IMR-90 (cell line): Measurements from ENCODE around the gene RABL2B. TPM values are rescaled to one million over a fixed set of nuclear protein-coding genes. Genes with fewer than 3 reads are reported as not detected.

Experiments
- ATAC-seq: fragments of 200-7000 bp; cut with Tn5 transposase; 2 replicates; pipeline ENCODE4 v1.9.1; 2020; ENCODE audit warnings: low read depth, mild to moderate bottlenecking, moderate library complexity
- BruUV-seq: library from RNA; stranded (reverse); fragments of 400-500 nt; replicated peaks from 2 replicates; lab custom pipeline; 2021; lab: Mats Ljungman, UMichigan
- CTCF ChIA-PET: fragments of 300-600 bp; formaldehyde crosslinking; extraction: SDS; loops from one replicate; lab custom pipeline; 2021; ENCODE audit warnings: antibody characterized with exemption; lab: Yijun Ruan, JAX
- POLR2A ChIA-PET: fragments of 300-600 bp; sonication (Branson Sonifier 250); formaldehyde crosslinking; loops from one replicate; lab custom pipeline; 2022; ENCODE audit warnings: antibody characterized with exemption; ENCODE audit not compliant: unreplicated experiment; lab: Charles Lee
- DNase-seq: peaks from one replicate; pipeline ENCODE4 v3.0.0; 2013
- H2AFZ ChIP-seq: replicated peaks from 2 replicates; pipeline ENCODE3; 2013; ENCODE audit warnings: low read length, mild to moderate bottlenecking; ENCODE audit not compliant: poor library complexity
- H2AK5ac ChIP-seq: 2 replicates; pipeline ENCODE4 v1.6.1; 2013; ENCODE audit warnings: low read depth, low read length, inconsistent platforms
- H2AK9ac ChIP-seq: replicated peaks from 2 replicates; pipeline ENCODE3; 2013; ENCODE audit warnings: mild to moderate bottlenecking, low read depth, low read length, moderate library complexity; ENCODE audit not compliant: poor library complexity
- H2BK120ac ChIP-seq: 2 replicates; pipeline ENCODE4 v1.6.1; 2013; ENCODE audit warnings: low read depth, low read length, inconsistent platforms
- H2BK15ac ChIP-seq: 3 replicates; pipeline ENCODE4 v1.6.1; 2013; ENCODE audit warnings: low read depth, low read length, inconsistent platforms
- H2BK20ac ChIP-seq: 2 replicates; pipeline ENCODE4 v1.6.1; 2013; ENCODE audit warnings: low read depth, mild to moderate bottlenecking, inconsistent platforms, low read length, moderate library complexity
- H2BK5ac ChIP-seq: 2 replicates; pipeline ENCODE4 v1.6.1; 2013; ENCODE audit warnings: mild to moderate bottlenecking, low read depth, low read length, inconsistent platforms; ENCODE audit not compliant: poor library complexity, severe bottlenecking
- H3K14ac ChIP-seq: replicated peaks from 2 replicates; pipeline ENCODE4 v1.6.1; 2013; ENCODE audit warnings: low read depth, low read length, inconsistent platforms
- H3K18ac ChIP-seq: 2 replicates; pipeline ENCODE4 v1.6.1; 2013; ENCODE audit warnings: low read depth, low read length, control low read depth
- H3K23ac ChIP-seq: 2 replicates; pipeline ENCODE4 v1.6.1; 2013; ENCODE audit warnings: low read depth, low read length, inconsistent platforms
- H3K27ac ChIP-seq: 2 replicates; pipeline ENCODE4 v1.5.1; 2013; ENCODE audit warnings: mild to moderate bottlenecking, control low read depth, low read length; ENCODE audit not compliant: insufficient read depth
- H3K27me3 ChIP-seq: 2 replicates; pipeline ENCODE4 v1.6.1; 2013; ENCODE audit warnings: low read length; ENCODE audit not compliant: control insufficient read depth, insufficient read depth
- H3K36me3 ChIP-seq: 2 replicates; pipeline ENCODE4 v1.6.1; 2013; ENCODE audit warnings: low read length, mixed read lengths; ENCODE audit not compliant: control insufficient read depth, insufficient read depth
- H3K4ac ChIP-seq: 2 replicates; pipeline ENCODE4 v1.6.1; 2013; ENCODE audit warnings: low read depth, low read length, inconsistent platforms
- H3K4me1 ChIP-seq: 2 replicates; pipeline ENCODE4 v1.6.1; 2013; ENCODE audit warnings: low read length, mixed read lengths; ENCODE audit not compliant: control insufficient read depth, insufficient read depth
- H3K4me2 ChIP-seq: 2 replicates; pipeline ENCODE4 v1.6.1; 2013; ENCODE audit warnings: low read depth, mild to moderate bottlenecking, control low read depth, low read length, moderate library complexity
- H3K4me3 ChIP-seq: 2 replicates; pipeline ENCODE4 v1.5.1; 2013; ENCODE audit warnings: low read depth, mild to moderate bottlenecking, control low read depth, low read length, moderate library complexity; ENCODE audit not compliant: insufficient read depth
- H3K56ac ChIP-seq: 2 replicates; pipeline ENCODE4 v1.6.1; 2013; ENCODE audit warnings: low read length, inconsistent platforms; ENCODE audit not compliant: insufficient read depth; ENCODE audit errors: extremely low read depth
- H3K79me1 ChIP-seq, 2 experiments: 2 replicates each; pipeline ENCODE4 v1.6.1; 2013; ENCODE audit warnings: low read length in 2 of 2, inconsistent platforms in 1 of 2, low read depth in 1 of 2
- H3K9ac ChIP-seq: 2 replicates; pipeline ENCODE4 v1.6.1; 2013; ENCODE audit warnings: low read depth, low read length, control low read depth
- H3K9me1 ChIP-seq: 2 replicates; pipeline ENCODE4 v1.6.1; 2013; ENCODE audit warnings: low read length, inconsistent platforms; ENCODE audit not compliant: insufficient read depth
- H3K9me3 ChIP-seq: 2 replicates; pipeline ENCODE4 v1.6.1; 2013; ENCODE audit warnings: low read length; ENCODE audit not compliant: control insufficient read depth, insufficient read depth
- H4K20me1 ChIP-seq: 2 replicates; pipeline ENCODE4 v1.6.1; 2013; ENCODE audit warnings: low read length, inconsistent platforms; ENCODE audit not compliant: insufficient read depth
- H4K5ac ChIP-seq: 2 replicates; pipeline ENCODE4 v1.6.1; 2013; ENCODE audit warnings: mild to moderate bottlenecking, low read depth, low read length, control low read depth
- H4K8ac ChIP-seq, 2 experiments: 2 replicates each; pipeline ENCODE4 v1.6.1; 2013; ENCODE audit warnings: low read depth in 2 of 2, low read length in 2 of 2, control low read depth in 1 of 2, inconsistent platforms in 1 of 2
- H4K91ac ChIP-seq: 2 replicates; pipeline ENCODE4 v1.6.1; 2013; ENCODE audit warnings: low read depth, low read length, inconsistent platforms; ENCODE audit not compliant: insufficient read depth
- RCOR1 ChIP-seq: IDR thresholded peaks from 2 replicates; pipeline ENCODE4 v1.6.1; 2012; ENCODE audit warnings: mild to moderate bottlenecking, low read length, improper control_type of control experiment; ENCODE audit not compliant: insufficient replicate concordance
- RFX5 ChIP-seq: IDR thresholded peaks from 2 replicates; pipeline ENCODE4 v1.8.0; 2012; ENCODE audit warnings: low read depth, mild to moderate bottlenecking, low read length, moderate library complexity
- WGBS, 2 experiments: methylation state at CpG; one replicate each; pipeline versions ENCODE4 v1.1.5 to v1.1.7; 2013; ENCODE audit warnings: missing lambda C conversion rate in 2 of 2; ENCODE audit not compliant: insufficient read length in 1 of 2; ENCODE audit errors: extremely low coverage in 2 of 2; 5-methylcytosine and 5-hydroxymethylcytosine counted together
- dilution Hi-C: fragments of 300-500 bp; cut with HindIII; formaldehyde crosslinking; loops from one replicate; pipeline ENCODE4 v1.14.3; 2018; ENCODE audit warnings: low sequenced_read_pairs; ENCODE audit not compliant: unreplicated experiment
- in situ Hi-C: fragments of 300-500 bp; cut with MboI; formaldehyde crosslinking; loops from 3 replicates; pipeline ENCODE4 v1.14.3; 2019; ENCODE audit warnings: low sequenced_read_pairs, inconsistent platforms, mixed read lengths
- intact Hi-C: fragments of 100-400 bp; cut with micrococcal nuclease; formaldehyde crosslinking; loops from 2 replicates; pipeline ENCODE4 v1.10.0; 2022
- polyA plus RNA-seq, 3 experiments: library from polyadenylated mRNA; depleted of rRNA; stranded (reverse); fragments of >200 nt; gene quantifications; 2 replicates each; pipeline ENCODE4 v1.2.3, GENCODE V29; 2012; ENCODE audit warnings: low replicate concordance in 1 of 3
- total RNA-seq: library from RNA; depleted of rRNA; stranded (reverse); fragments of >200 nt; gene quantifications from 2 replicates; pipeline ENCODE4 v1.2.3, GENCODE V29; 2012

RABL2B gene
- total and polyA plus RNA-seq, 2 of the 4 experiments (the other 2 are of a cell fraction) = 8.4 to 23.3 TPM

DNA sequence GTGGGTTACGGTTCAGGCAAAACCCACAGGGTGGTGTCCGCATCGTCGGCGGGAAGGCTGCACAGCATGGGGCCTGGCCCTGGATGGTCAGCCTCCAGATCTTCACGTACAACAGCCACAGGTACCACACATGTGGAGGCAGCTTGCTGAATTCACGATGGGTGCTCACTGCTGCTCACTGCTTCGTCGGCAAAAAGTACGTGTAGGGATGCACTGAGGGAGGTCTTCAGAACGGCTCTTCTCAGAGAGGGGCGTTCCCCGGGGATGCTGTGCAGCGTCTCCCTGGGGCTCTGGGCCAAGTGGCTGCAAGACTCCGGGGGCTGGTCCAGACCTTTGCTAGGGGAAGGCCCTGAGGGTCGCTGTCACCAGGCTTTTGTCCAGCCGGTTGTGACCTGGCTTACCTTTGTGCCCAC is 44.2 kb downstream of the RABL2B start:
- H2BK5ac ChIP-seq = no peak overlapping the region
- POLR2A ChIA-PET = no interaction called here
- CTCF ChIA-PET = no interaction called here
- no peaks in the 10 kb centered on the region for H3K79me1 ChIP-seq
- H4K8ac ChIP-seq = no peak overlapping the region
- H3K23ac ChIP-seq = no peak overlapping the region
- H3K9ac ChIP-seq = no peak overlapping the region
- no peaks in the 10 kb centered on the region for H3K4me1 ChIP-seq
- TF ChIP-seq RFX5 (no peak), RCOR1 (no peak)
- no peak overlapping the region for H2AFZ ChIP-seq
- in situ Hi-C loops = no loop called here
- DNase-seq (no peak), ATAC-seq (no peak)
- no peak overlapping the region for H3K27ac ChIP-seq
- dilution Hi-C loops = no loop called here
- no peak overlapping the region for H2AK5ac ChIP-seq
- no peak overlapping the region for H3K4me2 ChIP-seq
- BruUV-seq = no TSS peak
- no peak overlapping the region for H3K14ac ChIP-seq
- no peak overlapping the region for H3K4ac ChIP-seq
- 67% methylated on average over 9 of the region's 17 CpGs; no CpG with 5 or more reads in 1 of the 2 experiments for WGBS, 2 experiments
- H3K9me1 ChIP-seq = no peaks in the 10 kb centered on the region
- peaks cover 32% of the 10 kb centered on the region for H3K27me3 ChIP-seq
- no peaks in the 10 kb centered on the region for H3K9me3 ChIP-seq
- no peaks in the 10 kb centered on the region for H4K20me1 ChIP-seq
- H4K5ac ChIP-seq = no peak overlapping the region
- no peak overlapping the region for H3K56ac ChIP-seq
- intact Hi-C loops = no loop called here
- H2BK120ac ChIP-seq = no peak overlapping the region
- no peak overlapping the region for H4K91ac ChIP-seq
- H2BK15ac ChIP-seq = no peak overlapping the region
- no peaks in the 10 kb centered on the region for H3K36me3 ChIP-seq
- no peak overlapping the region for H2AK9ac ChIP-seq
- no peak overlapping the region for H3K4me3 ChIP-seq
- no peak overlapping the region for H3K18ac ChIP-seq
- no peak overlapping the region for H2BK20ac ChIP-seq
